HepG2 (cell line): ENCODE results near the gene TBC1D10A. TPM values are rescaled to one million over a fixed set of nuclear protein-coding genes. Genes with fewer than 3 reads are reported as not detected.
A peak's percentile ranks its signal among the peaks of the same experiment; 100 is the strongest.

Experiments used
- GATAD1 ChIP-seq: IDR thresholded peaks from 2 replicates; pipeline ENCODE4 v1.6.1; 2016; ENCODE audit warnings: missing genetic modification reagents, missing compliant biosample characterization
- ONECUT2 ChIP-seq: sonication (generic); formaldehyde crosslinking; IDR thresholded peaks from 2 replicates; pipeline ENCODE4 v1.4.0; 2020; ENCODE audit warnings: missing genetic modification reagents
- RARA ChIP-seq: IDR thresholded peaks from 2 replicates; pipeline ENCODE4 v1.6.1; 2016; ENCODE audit warnings: missing genetic modification reagents, missing compliant biosample characterization
- SIX1 ChIP-seq: sonication (generic); formaldehyde crosslinking; IDR thresholded peaks from 2 replicates; pipeline ENCODE4 v1.4.0; 2020; ENCODE audit warnings: missing genetic modification reagents, borderline replicate concordance
- SRSF9 ChIP-seq: fragments of 200-400 bp; formaldehyde crosslinking; IDR thresholded peaks from 2 replicates; pipeline ENCODE4 v1.6.1; 2018; ENCODE audit warnings: borderline replicate concordance, mild to moderate bottlenecking, low read depth, low read length; ENCODE audit not compliant: insufficient read depth, poor library complexity, severe bottlenecking
- THAP8 ChIP-seq: sonication (generic); formaldehyde crosslinking; IDR thresholded peaks from 2 replicates; pipeline ENCODE4 v1.5.1; 2020; ENCODE audit warnings: missing genetic modification reagents, mild to moderate bottlenecking, borderline replicate concordance
- ZNF121 ChIP-seq: sonication (generic); formaldehyde crosslinking; IDR thresholded peaks from 2 replicates; pipeline ENCODE4 v1.5.0; 2020; ENCODE audit warnings: mild to moderate bottlenecking, missing genetic modification reagents
- polyA plus RNA-seq, 8 experiments: library from polyadenylated mRNA; depleted of rRNA in 3 of 8; stranded (reverse) in 7 of 8; unstranded in 1 of 8; fragments of >200 nt; fragmentation: Illumina TruSeq in 4 of 8; extraction: Trizol in 4 of 8; gene quantifications; 2 replicates each; pipeline versions ENCODE4 v1.2.1 to v1.2.3, GENCODE V29; 2011 to 2016; ENCODE audit warnings: low read depth in 4 of 8, missing spikeins in 1 of 8, mixed read lengths in 1 of 8; ENCODE audit not compliant: insufficient read depth in 1 of 8
- total RNA-seq, 5 experiments: library from RNA; depleted of rRNA; stranded (reverse); fragments of >200 nt; fragmentation: Illumina TruSeq; extraction: Trizol; gene quantifications; 2 replicates each; pipeline ENCODE4 v1.2.3, GENCODE V29; 2016; ENCODE audit warnings: low read depth in 1 of 5
- TF ChIP-seq, protein P1 (sequence below): sonication (generic); formaldehyde crosslinking; IDR thresholded peaks from 2 replicates; pipeline ENCODE4 v1.4.0; 2020; ENCODE audit warnings: missing genetic modification reagents, mild to moderate bottlenecking, borderline replicate concordance
- TF ChIP-seq, protein P2 (sequence below): sonication (generic); formaldehyde crosslinking; IDR thresholded peaks from 2 replicates; pipeline ENCODE4 v1.8.1; 2022; ENCODE audit warnings: low read depth, mild to moderate bottlenecking, missing genetic modification reagents
- TF ChIP-seq, protein P3 (sequence below), 2 experiments: fragments of 450-650 bp in 1 of 2; sonication (generic) in 1 of 2; formaldehyde crosslinking in 1 of 2; IDR thresholded peaks; 2 replicates each; pipeline versions ENCODE4 v1.6.1 to v1.8.0; 2016 to 2022; ENCODE audit warnings: antibody characterized with exemption in 1 of 2, mild to moderate bottlenecking in 1 of 2, missing genetic modification reagents in 1 of 2
- TF ChIP-seq, protein P4 (sequence below): sonication (generic); formaldehyde crosslinking; IDR thresholded peaks from 2 replicates; pipeline ENCODE4 v1.4.0; 2020; ENCODE audit warnings: mild to moderate bottlenecking, missing genetic modification reagents

Gene TBC1D10A
- total and polyA plus RNA-seq, 2 of the 13 experiments (the other 11 are each of a cell fraction or from before 2014, with no cell fraction given) = 4.2 to 4.9 TPM

DNA sequence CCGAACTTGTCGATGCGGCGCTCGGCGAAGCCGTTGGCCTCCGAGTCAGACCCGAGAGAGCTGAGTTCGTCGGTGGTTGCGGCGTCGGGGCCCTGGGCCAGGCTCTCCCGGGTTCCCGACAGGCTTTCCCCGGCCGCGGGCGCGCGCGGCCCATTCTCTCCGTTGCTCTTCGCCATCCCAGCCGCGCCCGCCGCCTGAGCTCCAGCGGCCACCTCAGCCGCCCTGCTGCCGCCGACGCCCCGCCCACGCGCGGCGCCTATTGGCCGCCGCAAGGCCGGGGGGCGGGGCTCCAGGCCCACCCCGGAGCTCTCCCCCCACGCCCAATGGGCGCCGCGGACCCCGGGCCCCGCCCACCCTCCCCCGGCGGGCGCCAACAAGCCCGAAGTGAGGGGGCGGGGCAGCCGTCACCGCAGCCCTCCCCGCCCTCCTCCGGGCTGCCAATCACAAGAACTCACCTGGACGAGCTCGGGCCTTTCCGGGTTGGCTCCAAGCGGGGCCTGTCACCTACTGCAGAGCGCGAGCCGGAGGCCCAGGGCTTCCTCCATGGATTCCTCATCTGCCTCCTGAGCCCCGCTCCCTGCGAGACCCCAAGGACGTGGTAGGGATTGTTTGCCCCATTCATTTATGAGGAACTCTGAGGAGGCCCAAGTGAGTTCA lies at the start of gene TBC1D10A (continued):
- TF ChIP-seq ONECUT2 (CRISPR knock-in tag) = no peak
- TF ChIP-seq, protein P1, sequence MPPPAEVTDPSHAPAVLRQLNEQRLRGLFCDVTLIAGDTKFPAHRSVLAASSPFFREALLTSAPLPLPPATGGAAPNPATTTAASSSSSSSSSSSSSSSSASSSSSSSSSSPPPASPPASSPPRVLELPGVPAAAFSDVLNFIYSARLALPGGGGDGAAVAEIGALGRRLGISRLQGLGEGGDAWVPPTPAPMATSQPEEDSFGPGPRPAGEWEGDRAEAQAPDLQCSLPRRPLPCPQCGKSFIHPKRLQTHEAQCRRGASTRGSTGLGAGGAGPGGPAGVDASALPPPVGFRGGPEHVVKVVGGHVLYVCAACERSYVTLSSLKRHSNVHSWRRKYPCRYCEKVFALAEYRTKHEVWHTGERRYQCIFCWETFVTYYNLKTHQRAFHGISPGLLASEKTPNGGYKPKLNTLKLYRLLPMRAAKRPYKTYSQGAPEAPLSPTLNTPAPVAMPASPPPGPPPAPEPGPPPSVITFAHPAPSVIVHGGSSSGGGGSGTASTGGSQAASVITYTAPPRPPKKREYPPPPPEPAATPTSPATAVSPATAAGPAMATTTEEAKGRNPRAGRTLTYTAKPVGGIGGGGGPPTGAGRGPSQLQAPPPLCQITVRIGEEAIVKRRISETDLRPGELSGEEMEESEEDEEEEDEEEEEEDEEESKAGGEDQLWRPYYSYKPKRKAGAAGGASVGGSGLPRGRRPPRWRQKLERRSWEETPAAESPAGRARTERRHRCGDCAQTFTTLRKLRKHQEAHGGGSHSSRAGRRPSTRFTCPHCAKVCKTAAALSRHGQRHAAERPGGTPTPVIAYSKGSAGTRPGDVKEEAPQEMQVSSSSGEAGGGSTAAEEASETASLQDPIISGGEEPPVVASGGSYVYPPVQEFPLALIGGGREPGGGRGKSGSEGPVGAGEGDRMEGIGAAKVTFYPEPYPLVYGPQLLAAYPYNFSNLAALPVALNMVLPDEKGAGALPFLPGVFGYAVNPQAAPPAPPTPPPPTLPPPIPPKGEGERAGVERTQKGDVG (CRISPR knock-in tag) = no peak
- TF ChIP-seq, protein P2, sequence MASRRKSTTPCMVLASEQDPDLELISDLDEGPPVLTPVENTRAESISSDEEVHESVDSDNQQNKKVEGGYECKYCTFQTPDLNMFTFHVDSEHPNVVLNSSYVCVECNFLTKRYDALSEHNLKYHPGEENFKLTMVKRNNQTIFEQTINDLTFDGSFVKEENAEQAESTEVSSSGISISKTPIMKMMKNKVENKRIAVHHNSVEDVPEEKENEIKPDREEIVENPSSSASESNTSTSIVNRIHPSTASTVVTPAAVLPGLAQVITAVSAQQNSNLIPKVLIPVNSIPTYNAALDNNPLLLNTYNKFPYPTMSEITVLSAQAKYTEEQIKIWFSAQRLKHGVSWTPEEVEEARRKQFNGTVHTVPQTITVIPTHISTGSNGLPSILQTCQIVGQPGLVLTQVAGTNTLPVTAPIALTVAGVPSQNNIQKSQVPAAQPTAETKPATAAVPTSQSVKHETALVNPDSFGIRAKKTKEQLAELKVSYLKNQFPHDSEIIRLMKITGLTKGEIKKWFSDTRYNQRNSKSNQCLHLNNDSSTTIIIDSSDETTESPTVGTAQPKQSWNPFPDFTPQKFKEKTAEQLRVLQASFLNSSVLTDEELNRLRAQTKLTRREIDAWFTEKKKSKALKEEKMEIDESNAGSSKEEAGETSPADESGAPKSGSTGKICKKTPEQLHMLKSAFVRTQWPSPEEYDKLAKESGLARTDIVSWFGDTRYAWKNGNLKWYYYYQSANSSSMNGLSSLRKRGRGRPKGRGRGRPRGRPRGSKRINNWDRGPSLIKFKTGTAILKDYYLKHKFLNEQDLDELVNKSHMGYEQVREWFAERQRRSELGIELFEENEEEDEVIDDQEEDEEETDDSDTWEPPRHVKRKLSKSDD = no peak
- peak; percentile 20; the same call in 1 of the 2 replicates for TF ChIP-seq GATAD1 (CRISPR knock-in tag)
- no peak for TF ChIP-seq RARA
- no peak for TF ChIP-seq THAP8 (CRISPR knock-in tag)
- TF ChIP-seq, protein P3, sequence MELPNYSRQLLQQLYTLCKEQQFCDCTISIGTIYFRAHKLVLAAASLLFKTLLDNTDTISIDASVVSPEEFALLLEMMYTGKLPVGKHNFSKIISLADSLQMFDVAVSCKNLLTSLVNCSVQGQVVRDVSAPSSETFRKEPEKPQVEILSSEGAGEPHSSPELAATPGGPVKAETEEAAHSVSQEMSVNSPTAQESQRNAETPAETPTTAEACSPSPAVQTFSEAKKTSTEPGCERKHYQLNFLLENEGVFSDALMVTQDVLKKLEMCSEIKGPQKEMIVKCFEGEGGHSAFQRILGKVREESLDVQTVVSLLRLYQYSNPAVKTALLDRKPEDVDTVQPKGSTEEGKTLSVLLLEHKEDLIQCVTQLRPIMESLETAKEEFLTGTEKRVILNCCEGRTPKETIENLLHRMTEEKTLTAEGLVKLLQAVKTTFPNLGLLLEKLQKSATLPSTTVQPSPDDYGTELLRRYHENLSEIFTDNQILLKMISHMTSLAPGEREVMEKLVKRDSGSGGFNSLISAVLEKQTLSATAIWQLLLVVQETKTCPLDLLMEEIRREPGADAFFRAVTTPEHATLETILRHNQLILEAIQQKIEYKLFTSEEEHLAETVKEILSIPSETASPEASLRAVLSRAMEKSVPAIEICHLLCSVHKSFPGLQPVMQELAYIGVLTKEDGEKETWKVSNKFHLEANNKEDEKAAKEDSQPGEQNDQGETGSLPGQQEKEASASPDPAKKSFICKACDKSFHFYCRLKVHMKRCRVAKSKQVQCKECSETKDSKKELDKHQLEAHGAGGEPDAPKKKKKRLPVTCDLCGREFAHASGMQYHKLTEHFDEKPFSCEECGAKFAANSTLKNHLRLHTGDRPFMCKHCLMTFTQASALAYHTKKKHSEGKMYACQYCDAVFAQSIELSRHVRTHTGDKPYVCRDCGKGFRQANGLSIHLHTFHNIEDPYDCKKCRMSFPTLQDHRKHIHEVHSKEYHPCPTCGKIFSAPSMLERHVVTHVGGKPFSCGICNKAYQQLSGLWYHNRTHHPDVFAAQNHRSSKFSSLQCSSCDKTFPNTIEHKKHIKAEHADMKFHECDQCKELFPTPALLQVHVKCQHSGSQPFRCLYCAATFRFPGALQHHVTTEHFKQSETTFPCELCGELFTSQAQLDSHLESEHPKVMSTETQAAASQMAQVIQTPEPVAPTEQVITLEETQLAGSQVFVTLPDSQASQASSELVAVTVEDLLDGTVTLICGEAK (IDR thresholded peaks at IDR 0.05) = no peak
- TF ChIP-seq, protein P3 (CRISPR knock-in tag; IDR thresholded peaks at IDR 0.05) = no peak
- TF ChIP-seq, protein P4, sequence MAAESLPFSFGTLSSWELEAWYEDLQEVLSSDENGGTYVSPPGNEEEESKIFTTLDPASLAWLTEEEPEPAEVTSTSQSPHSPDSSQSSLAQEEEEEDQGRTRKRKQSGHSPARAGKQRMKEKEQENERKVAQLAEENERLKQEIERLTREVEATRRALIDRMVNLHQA (CRISPR knock-in tag) = no peak
- no peak for TF ChIP-seq ZNF121 (CRISPR knock-in tag)
- no peak for TF ChIP-seq SIX1 (CRISPR knock-in tag)
- TF ChIP-seq SRSF9 = no peak
